Stomach (tissue), 4 donors: ENCODE data around the gene TSC22D4.

Experiments
- EP300 ChIP-seq: sonication (generic); formaldehyde crosslinking; IDR thresholded peaks from one replicate; pipeline ENCODE4 v1.6.1; 2017; ENCODE audit warnings: antibody characterized with exemption
- POLR2A ChIP-seq, 4 donors: fragments of 450-650 bp; IDR thresholded peaks; one replicate each; pipeline ENCODE4 v1.6.1; 2016; ENCODE audit warnings: antibody characterized with exemption in 4 of 4, control low read depth in 2 of 4, mild to moderate bottlenecking in 1 of 4, moderate library complexity in 1 of 4
- POLR2AphosphoS5 ChIP-seq, 3 donors: sonication (generic); formaldehyde crosslinking; IDR thresholded peaks; one replicate each; pipeline ENCODE4 v1.6.1; 2016; ENCODE audit warnings: antibody characterized with exemption in 3 of 3
- TF ChIP-seq, protein P1 (sequence below), 7 experiments: fragments of 450-650 bp in 4 of 7; fragments of 200-600 bp in 3 of 7; sonication (generic) in 3 of 7; IDR thresholded peaks; one replicate each; pipeline ENCODE4 v1.5.1; 2016 to 2019; ENCODE audit warnings: antibody characterized with exemption in 7 of 7, control low read depth in 2 of 7, mild to moderate bottlenecking in 1 of 7

- TF ChIP-seq, protein P1, sequence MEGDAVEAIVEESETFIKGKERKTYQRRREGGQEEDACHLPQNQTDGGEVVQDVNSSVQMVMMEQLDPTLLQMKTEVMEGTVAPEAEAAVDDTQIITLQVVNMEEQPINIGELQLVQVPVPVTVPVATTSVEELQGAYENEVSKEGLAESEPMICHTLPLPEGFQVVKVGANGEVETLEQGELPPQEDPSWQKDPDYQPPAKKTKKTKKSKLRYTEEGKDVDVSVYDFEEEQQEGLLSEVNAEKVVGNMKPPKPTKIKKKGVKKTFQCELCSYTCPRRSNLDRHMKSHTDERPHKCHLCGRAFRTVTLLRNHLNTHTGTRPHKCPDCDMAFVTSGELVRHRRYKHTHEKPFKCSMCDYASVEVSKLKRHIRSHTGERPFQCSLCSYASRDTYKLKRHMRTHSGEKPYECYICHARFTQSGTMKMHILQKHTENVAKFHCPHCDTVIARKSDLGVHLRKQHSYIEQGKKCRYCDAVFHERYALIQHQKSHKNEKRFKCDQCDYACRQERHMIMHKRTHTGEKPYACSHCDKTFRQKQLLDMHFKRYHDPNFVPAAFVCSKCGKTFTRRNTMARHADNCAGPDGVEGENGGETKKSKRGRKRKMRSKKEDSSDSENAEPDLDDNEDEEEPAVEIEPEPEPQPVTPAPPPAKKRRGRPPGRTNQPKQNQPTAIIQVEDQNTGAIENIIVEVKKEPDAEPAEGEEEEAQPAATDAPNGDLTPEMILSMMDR (IDR thresholded peaks at IDR 0.05) = no peak
- TF ChIP-seq POLR2A (IDR thresholded peaks at IDR 0.05) (no peak), POLR2AphosphoS5 (IDR thresholded peaks at IDR 0.05) (no peak), EP300 (no peak)
These were observed 17.5 kb upstream of the TSC22D4 start for GRCh38 chr7:100496509-100496908.
